ENCODE measurements around the gene TSPAN4. TPM values are rescaled to one million over a fixed set of nuclear protein-coding genes. Genes with fewer than 3 reads are reported as not detected.

Gene TSPAN4
- total and polyA plus RNA-seq, 3 donors from 2014 or later: 47.2 to 87.0 (median 49.1) TPM

DNA sequence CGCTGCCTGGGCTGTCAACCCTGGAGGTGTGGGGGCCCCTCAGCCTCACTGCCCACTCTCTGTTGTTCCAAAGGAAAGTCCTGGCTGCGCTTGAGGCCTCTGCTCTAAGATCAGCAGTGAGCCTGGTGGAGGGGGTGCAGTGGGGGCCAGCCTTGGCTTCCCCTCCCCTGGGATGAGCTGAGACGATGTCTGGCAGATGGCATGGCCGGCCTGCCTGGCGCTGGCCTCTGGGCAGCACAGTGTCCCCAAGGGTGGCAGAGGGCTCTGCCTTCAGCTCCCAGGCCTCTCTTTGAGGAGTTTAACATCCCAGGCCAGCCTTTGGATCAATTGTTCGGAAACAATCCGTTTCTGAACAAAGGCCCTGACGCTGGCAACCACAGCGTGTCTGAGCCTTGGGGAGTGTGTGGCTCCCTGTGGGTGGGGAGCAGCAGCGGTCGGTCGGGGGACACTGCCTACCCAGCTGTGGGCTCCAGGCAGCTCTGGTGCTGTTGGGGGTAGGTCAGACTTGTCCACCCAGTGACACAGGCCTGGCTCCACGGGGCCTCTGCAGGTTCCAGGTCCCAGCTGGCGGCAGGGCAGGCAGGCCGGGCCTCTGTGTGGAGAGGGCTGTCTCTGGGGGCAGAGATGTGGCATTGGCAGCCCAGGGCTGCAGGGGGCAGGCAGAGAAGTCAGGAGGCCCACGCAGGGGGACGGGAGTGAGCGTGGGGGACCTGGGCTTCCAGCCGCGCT lies 12.1 kb downstream of the TSPAN4 start:
- 85 to 93% methylated on average over 6 to 18 of the region's 20 CpGs for WGBS, 2 donors
- intact Hi-C loops (cut with DNase I; ENCODE audit: low total_unique reads): no loop called here
- Histone ChIP-seq H3K27me3 (no peaks in the 10 kb centered on the region), H3K27ac (no peak overlapping the region), H3K36me3 (ENCODE audit: low read depth, missing control alignments) (no peaks in the 10 kb centered on the region), H3K9me3 (no peaks in the 10 kb centered on the region), H3K4me1 (peaks cover 21% of the 10 kb centered on the region), H3K4me3 (no peak overlapping the region)
- TF ChIP-seq POLR2A (IDR thresholded peaks at IDR 0.05): no peak
- TF ChIP-seq, protein P1, sequence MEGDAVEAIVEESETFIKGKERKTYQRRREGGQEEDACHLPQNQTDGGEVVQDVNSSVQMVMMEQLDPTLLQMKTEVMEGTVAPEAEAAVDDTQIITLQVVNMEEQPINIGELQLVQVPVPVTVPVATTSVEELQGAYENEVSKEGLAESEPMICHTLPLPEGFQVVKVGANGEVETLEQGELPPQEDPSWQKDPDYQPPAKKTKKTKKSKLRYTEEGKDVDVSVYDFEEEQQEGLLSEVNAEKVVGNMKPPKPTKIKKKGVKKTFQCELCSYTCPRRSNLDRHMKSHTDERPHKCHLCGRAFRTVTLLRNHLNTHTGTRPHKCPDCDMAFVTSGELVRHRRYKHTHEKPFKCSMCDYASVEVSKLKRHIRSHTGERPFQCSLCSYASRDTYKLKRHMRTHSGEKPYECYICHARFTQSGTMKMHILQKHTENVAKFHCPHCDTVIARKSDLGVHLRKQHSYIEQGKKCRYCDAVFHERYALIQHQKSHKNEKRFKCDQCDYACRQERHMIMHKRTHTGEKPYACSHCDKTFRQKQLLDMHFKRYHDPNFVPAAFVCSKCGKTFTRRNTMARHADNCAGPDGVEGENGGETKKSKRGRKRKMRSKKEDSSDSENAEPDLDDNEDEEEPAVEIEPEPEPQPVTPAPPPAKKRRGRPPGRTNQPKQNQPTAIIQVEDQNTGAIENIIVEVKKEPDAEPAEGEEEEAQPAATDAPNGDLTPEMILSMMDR (IDR thresholded peaks at IDR 0.05): no peak
- no peak for DNase-seq

- intact Hi-C loops (cut with DNase I; ENCODE audit: low total_unique reads): no loop called here
- peaks cover 24% of the 10 kb centered on the region for H3K4me1 ChIP-seq
- DNase-seq: no peak
These were observed 12.7 kb downstream of the TSPAN4 start for GRCh38 chr11:855330-855674.

GRCh38 chr11:855796-856195 lies 13.1 kb downstream of the TSPAN4 start:
- Histone ChIP-seq H3K27ac (no peak overlapping the region), H3K4me1 (peaks cover 19% of the 10 kb centered on the region), H3K36me3 (ENCODE audit: low read depth, missing control alignments) (no peaks in the 10 kb centered on the region), H3K4me3 (no peak overlapping the region), H3K9me3 (no peaks in the 10 kb centered on the region), H3K27me3 (no peaks in the 10 kb centered on the region)
- whole genome bisulfite sequencing, 2 donors: 87 to 100% methylated on average over 4 to 12 of the region's 12 CpGs
- TF ChIP-seq POLR2A (IDR thresholded peaks at IDR 0.05): no peak
- TF ChIP-seq, protein P1 (IDR thresholded peaks at IDR 0.05): no peak
- intact Hi-C loops (cut with DNase I; ENCODE audit: low total_unique reads): no loop called here
- DNase-seq: no peak

More at GRCh38 chr11:855330-855674, 12.7 kb downstream of the TSPAN4 start:
- Histone ChIP-seq H3K27ac (no peak overlapping the region), H3K4me3 (no peak overlapping the region), H3K27me3 (no peaks in the 10 kb centered on the region), H3K9me3 (no peaks in the 10 kb centered on the region), H3K36me3 (ENCODE audit: low read depth, missing control alignments) (no peaks in the 10 kb centered on the region)
- TF ChIP-seq, protein P1 (IDR thresholded peaks at IDR 0.05): no peak
- TF ChIP-seq POLR2A (IDR thresholded peaks at IDR 0.05): no peak
- 86 to 91% methylated on average over 4 to 7 of the region's 7 CpGs for WGBS, 2 donors

GRCh38 chr11:856397-856796 lies 13.7 kb downstream of the TSPAN4 start:
- Histone ChIP-seq H3K9me3 (no peaks in the 10 kb centered on the region), H3K27ac (no peak overlapping the region), H3K27me3 (no peaks in the 10 kb centered on the region), H3K4me3 (no peak overlapping the region), H3K4me1 (peaks cover 13% of the 10 kb centered on the region), H3K36me3 (ENCODE audit: low read depth, missing control alignments) (no peaks in the 10 kb centered on the region)
- WGBS, 2 donors: 73 to 100% methylated on average over 3 to 8 of the region's 8 CpGs
- intact Hi-C loops (cut with DNase I; ENCODE audit: low total_unique reads): no loop called here
- DNase-seq: no peak
- TF ChIP-seq, protein P1 (IDR thresholded peaks at IDR 0.05): no peak
- TF ChIP-seq POLR2A (IDR thresholded peaks at IDR 0.05): no peak

Data from testis (tissue), 3 donors.